ENCODE data around the gene FLII.
"Not testable (repeated sequence)": the region's sequence is repeated elsewhere in the genome, so short reads cannot be mapped to it uniquely, and the experiment has no call there.

FLII gene

DNA sequence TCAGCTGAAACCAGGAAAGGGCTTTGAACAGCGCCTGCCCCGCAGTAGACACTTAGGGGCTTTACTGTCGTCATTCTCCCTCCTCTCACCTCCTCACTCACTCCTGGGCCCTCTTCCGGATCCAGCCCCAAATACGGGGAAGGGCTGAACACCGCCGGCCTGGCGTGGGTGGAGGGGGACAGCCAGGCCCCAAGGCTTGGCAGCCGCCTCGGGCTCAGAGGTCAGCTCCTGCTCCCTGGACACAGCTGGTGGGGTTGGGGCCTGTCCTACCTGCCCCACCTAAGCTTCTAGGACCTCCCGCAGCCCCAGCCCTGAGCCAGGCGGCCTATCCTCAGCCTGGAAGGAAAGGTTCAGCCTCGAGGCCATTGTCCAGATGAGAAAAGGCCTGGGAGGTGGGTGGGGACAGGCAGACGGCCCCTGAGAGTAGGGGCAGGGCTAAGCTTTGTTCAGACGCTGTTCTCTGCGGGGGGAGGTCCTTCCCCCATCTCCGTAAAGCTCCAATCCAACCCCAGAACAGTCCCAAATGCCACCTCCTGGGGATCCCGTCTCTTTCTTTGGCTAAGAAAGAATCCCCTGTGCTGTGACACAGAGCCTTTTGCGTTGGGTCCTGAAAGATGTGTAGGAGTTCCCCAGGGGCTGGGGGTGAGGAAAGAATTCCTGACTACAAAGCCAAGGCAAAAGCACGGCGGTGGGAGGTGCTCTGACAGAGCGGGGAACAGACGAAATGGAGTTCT is 34.0 kb downstream of the FLII start:
- Histone ChIP-seq H3K27ac (0 out of 2 replicates have a peak overlapping the region, but pooled peaks have one; percentile 6), H3K9me3 (ENCODE audit: low read depth, low read length) (no peaks in the 10 kb centered on the region), H3K9ac (ENCODE audit: insufficient read length) (peak overlapping the region; percentile 53), H3K4me3 (peak overlapping the region; percentile 77), H3K36me3 (ENCODE audit: insufficient read depth, low read length) (no peaks in the 10 kb centered on the region)
- TF ChIP-seq POLR2AphosphoS5 (IDR thresholded peaks at IDR 0.05; ENCODE audit: borderline replicate concordance, low read depth, low read length) (no peak), EZH2 (IDR thresholded peaks at IDR 0.05) (no peak), FOXP2 (optimal IDR thresholded peaks at IDR 0.05; ENCODE audit: control extremely low read depth, extremely low read length, insufficient read depth) (no peak)
- no peak for DNase-seq (ENCODE audit: low read depth, low spot score)

DNA sequence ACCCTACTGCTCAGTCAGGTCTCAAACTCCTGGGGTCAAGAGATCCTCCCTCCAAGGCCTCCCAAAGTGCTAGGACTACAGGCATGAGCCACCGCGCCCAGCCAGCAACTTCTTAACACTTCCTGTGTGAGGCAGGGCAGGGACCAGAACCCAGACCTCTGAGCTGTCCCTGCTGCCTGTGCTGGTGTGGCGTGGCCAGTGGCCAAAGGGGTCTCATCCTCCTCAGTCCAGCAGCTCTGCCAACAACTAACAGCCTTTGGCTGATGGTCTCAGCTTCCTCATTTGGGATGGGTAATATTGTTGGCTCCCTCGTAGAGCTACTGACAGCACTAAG is 34.5 kb downstream of the FLII start:
- Histone ChIP-seq H3K36me3 (ENCODE audit: insufficient read depth, low read length) (no peaks in the 10 kb centered on the region), H3K9me3 (ENCODE audit: low read depth, low read length) (no peaks in the 10 kb centered on the region), H3K9ac (ENCODE audit: insufficient read length) (no peak overlapping the region), H3K4me3 (no peak overlapping the region), H3K27ac (no peak overlapping the region)
- TF ChIP-seq EZH2 (IDR thresholded peaks at IDR 0.05) (no peak), POLR2AphosphoS5 (IDR thresholded peaks at IDR 0.05; ENCODE audit: borderline replicate concordance, low read depth, low read length) (no peak), FOXP2 (optimal IDR thresholded peaks at IDR 0.05; ENCODE audit: control extremely low read depth, extremely low read length, insufficient read depth) (no peak)
- no peak for DNase-seq (ENCODE audit: low read depth, low spot score)

DNA sequence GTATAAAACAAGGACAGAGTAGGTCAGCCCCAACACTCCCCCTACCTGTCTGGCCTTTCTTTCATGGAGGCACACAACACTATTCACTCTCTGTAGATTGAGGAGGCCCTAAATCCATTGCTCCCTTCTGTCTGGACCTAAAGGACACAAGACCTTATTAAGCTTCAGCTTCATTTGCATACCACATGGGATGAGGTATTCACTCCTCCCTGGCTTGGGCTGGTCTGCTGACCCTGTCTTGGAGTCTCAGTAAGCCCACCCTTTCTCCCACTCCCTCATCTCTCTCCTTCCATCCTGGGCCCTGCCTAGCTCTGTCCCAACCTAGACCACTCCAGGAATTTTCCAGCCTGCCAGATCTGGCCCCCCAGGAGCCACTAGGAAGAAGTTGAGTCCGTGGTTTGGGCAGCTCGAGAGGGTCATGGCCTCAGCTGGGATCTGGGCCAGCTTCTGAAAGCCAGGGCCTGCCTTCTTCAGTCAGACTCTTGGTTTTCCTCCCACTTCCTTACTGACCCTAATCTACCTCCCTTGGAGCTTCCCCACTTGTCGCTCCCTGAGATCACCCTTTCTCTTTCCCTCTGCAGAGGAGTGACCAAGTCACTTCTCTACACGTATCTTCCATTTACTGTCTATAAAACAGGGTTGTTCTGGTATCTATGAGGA is 39.7 kb downstream of the FLII start:
- Histone ChIP-seq H3K4me3 (no peak overlapping the region), H3K9ac (ENCODE audit: insufficient read length) (no peak overlapping the region), H3K27ac (no peak overlapping the region), H3K9me3 (ENCODE audit: low read depth, low read length) (no peaks in the 10 kb centered on the region), H3K36me3 (ENCODE audit: insufficient read depth, low read length) (no peaks in the 10 kb centered on the region)
- DNase-seq (ENCODE audit: low read depth, low spot score): no peak
- no peak for TF ChIP-seq EZH2 (IDR thresholded peaks at IDR 0.05)
- no peak for TF ChIP-seq POLR2AphosphoS5 (IDR thresholded peaks at IDR 0.05; ENCODE audit: borderline replicate concordance, low read depth, low read length)

DNA sequence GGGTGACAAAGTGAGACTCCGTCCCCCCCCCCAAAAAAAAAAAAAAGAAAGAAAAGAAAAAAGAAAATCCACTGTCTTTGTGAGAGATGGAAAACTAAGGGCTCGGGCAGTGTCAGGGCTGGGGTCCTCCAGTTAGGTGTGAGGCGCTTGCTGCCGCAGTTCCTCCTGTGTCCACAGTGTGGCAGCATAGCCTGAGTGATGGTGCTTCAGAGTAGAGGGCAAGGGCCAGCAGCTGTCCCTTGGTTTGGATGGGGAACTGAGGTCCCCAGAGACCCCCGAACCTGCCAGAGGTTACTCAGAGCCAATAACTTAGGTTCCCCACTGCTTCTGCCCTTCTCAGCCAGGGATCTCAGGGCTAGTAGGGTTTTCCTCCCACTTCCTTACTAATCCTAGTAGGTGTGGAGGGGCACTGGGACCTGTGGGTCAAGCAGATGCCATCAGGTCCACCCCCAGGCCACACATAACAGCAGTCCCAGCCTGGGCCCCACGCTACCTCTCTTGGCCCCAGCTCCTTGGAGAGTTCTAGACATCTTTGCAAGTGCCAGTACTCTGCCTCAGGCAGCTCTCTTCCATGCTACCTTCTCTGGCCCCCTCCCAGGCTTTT is 41.0 kb downstream of the FLII start:
- no peak overlapping the region for H3K9ac ChIP-seq (ENCODE audit: insufficient read length)
- no peak for DNase-seq (ENCODE audit: low read depth, low spot score)
- TF ChIP-seq EZH2 (IDR thresholded peaks at IDR 0.05) (no peak), FOXP2 (optimal IDR thresholded peaks at IDR 0.05; ENCODE audit: control extremely low read depth, extremely low read length, insufficient read depth) (no peak), POLR2AphosphoS5 (IDR thresholded peaks at IDR 0.05; ENCODE audit: borderline replicate concordance, low read depth, low read length) (no peak)
- no peak overlapping the region for H3K27ac ChIP-seq
- H3K36me3 ChIP-seq (ENCODE audit: insufficient read depth, low read length): no peaks in the 10 kb centered on the region
- H3K9me3 ChIP-seq (ENCODE audit: low read depth, low read length): no peaks in the 10 kb centered on the region
- no peak overlapping the region for H3K4me3 ChIP-seq

DNA sequence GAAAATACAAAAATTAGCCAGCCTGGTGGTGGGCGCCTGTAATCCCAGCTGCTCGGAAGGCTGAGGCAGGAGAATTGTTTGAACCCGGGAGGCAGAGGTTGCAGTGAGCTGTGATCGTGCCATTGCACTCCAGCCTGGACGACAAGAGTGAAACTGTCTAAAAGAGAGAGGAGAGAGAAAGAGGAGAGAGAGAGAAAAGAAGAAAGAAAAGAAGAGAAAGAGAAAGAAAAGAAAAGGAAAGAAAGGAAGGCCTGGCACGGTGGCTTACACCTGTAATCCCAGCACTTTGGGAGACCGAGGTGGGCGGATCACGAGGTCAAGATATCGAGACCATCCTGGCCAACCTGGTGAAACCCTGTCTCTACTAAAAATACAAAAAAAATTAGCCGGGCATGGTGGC is 41.6 kb downstream of the FLII start:
- not testable (repeated sequence) for H3K36me3 ChIP-seq (ENCODE audit: insufficient read depth, low read length); H3K4me3 ChIP-seq; H3K9me3 ChIP-seq (ENCODE audit: low read depth, low read length); DNase-seq (ENCODE audit: low read depth, low spot score); H3K9ac ChIP-seq (ENCODE audit: insufficient read length); H3K27ac ChIP-seq

DNA sequence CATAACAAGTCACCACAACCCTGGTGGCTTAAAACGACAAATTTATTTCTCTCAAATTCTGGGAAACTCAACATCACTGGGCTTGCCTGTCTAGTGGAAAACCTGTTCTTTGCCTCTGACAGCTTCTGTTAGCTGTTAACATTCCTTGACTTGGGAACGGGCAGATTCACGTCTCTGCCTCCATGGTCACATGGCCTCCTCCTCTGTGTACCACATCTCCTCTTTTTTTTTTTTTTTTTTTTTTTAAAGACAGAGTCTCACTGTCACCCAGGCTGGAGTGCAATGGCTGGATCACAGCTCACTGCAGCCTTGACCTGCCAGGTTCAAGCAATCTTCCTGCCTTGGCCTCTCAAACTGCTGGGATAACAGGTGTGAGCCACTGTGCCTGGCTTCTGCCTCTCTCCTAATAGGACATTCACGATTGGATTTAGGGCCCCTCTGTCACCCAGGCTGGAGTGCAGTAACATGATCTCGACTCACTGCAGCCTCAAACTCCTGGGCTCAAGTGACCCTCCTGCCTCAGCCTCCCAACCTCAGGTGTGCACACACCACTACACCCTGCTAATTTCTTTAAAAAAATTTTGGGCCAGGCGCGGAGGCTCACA is 44.8 kb downstream of the FLII start:
- DNase-seq (ENCODE audit: low read depth, low spot score): no peak
- TF ChIP-seq POLR2AphosphoS5 (IDR thresholded peaks at IDR 0.05; ENCODE audit: borderline replicate concordance, low read depth, low read length): no peak
- no peak for TF ChIP-seq FOXP2 (optimal IDR thresholded peaks at IDR 0.05; ENCODE audit: control extremely low read depth, extremely low read length, insufficient read depth)
- TF ChIP-seq EZH2 (IDR thresholded peaks at IDR 0.05): no peak
- Histone ChIP-seq H3K36me3 (ENCODE audit: insufficient read depth, low read length) (peaks cover 12% of the 10 kb centered on the region), H3K9ac (ENCODE audit: insufficient read length) (no peak overlapping the region), H3K4me3 (no peak overlapping the region), H3K9me3 (ENCODE audit: low read depth, low read length) (no peaks in the 10 kb centered on the region), H3K27ac (no peak overlapping the region)

DNA sequence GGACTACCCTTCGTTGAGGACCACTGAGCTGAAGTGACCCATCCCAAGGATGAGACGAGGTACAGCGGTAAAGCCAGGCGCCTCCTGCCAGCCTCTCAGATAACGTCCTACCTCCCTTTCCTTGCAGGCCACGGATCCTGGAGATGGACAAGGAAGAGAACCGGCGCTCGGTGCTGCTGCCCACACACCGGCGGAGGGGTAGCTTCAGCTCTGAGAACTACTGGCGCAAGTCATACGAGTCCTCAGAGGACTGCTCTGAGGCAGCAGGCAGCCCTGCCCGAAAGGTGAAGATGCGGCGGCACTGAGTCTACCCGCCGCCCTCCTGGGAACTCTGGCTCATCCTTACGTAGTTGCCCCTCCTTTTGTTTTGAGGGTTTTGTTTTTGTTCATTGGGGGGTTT is 50.4 kb downstream of the FLII start:
- Histone ChIP-seq H3K9me3 (ENCODE audit: low read depth, low read length) (no peaks in the 10 kb centered on the region), H3K9ac (ENCODE audit: insufficient read length) (no peak overlapping the region), H3K36me3 (ENCODE audit: insufficient read depth, low read length) (peaks cover 50% of the 10 kb centered on the region), H3K27ac (no peak overlapping the region), H3K4me3 (no peak overlapping the region)
- DNase-seq (ENCODE audit: low read depth, low spot score): no peak
- TF ChIP-seq EZH2 (IDR thresholded peaks at IDR 0.05) (no peak), POLR2AphosphoS5 (IDR thresholded peaks at IDR 0.05; ENCODE audit: borderline replicate concordance, low read depth, low read length) (no peak), FOXP2 (optimal IDR thresholded peaks at IDR 0.05; ENCODE audit: control extremely low read depth, extremely low read length, insufficient read depth) (no peak)

DNA sequence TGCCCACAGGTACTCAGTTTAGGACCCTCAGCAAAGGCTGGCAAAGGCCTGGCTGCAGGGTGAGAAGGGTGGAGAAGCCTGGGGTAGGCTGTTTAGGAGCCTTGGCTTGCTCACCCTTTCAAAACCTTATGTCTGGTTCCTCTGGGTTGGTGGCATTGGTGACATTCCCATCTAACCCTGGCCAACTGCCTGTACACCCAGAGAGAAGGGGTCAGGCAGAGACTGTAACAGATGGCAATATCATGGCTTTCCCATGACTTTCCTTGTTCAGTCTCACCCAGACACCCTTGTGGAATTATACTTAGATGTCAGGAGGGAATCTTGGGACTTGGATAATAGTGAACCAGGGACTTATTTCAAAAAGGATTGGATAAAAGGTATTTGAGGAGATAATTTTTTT is 51.6 kb downstream of the FLII start:
- Histone ChIP-seq H3K4me3 (no peak overlapping the region), H3K9me3 (ENCODE audit: low read depth, low read length) (no peaks in the 10 kb centered on the region), H3K9ac (ENCODE audit: insufficient read length) (no peak overlapping the region), H3K27ac (no peak overlapping the region), H3K36me3 (ENCODE audit: insufficient read depth, low read length) (peaks cover 50% of the 10 kb centered on the region)
- no peak for DNase-seq (ENCODE audit: low read depth, low spot score)
- no peak for TF ChIP-seq EZH2 (IDR thresholded peaks at IDR 0.05)
